SK-N-SH (cell line): ENCODE measurements around the gene ALS2CL. TPM values are rescaled to one million over a fixed set of nuclear protein-coding genes. Genes with fewer than 3 reads are reported as not detected.

Experiments
- CTCF ChIA-PET: fragments of 300-600, 350-600 bp; formaldehyde crosslinking; extraction: SDS; loops from one replicate; lab custom pipeline; 2021; lab: Yijun Ruan, JAX
- POLR2A ChIA-PET: fragments of 350-600 bp; sonication (Branson Sonifier 250); formaldehyde crosslinking; extraction: SDS; loops from one replicate; lab custom pipeline; 2020; ENCODE audit warnings: antibody characterized with exemption, inconsistent platforms; lab: Yijun Ruan, JAX
- DNase-seq: peaks from one replicate; pipeline ENCODE4 v3.0.0; 2012
- H2AFZ ChIP-seq: fragments of 200-600 bp; sonication (generic); 2 replicates; pipeline ENCODE4 v1.8.1; 2016; ENCODE audit warnings: antibody characterized with exemption, mild to moderate bottlenecking, low read depth
- H3F3A ChIP-seq: fragments of 200-600 bp; sonication (generic); replicated peaks from 2 replicates; pipeline ENCODE3; 2016; ENCODE audit warnings: antibody characterized with exemption, mild to moderate bottlenecking; ENCODE audit not compliant: insufficient read depth
- H3K27ac ChIP-seq, 2 experiments: fragments of 200-500 bp in 1 of 2; fragments of 200-600 bp in 1 of 2; sonication (Bioruptor generic) in 1 of 2; sonication (generic), shearing (Covaris generic) in 1 of 2; 2 replicates each; pipeline versions ENCODE4 v1.5.1 to v1.6.1; 2014 to 2016; ENCODE audit warnings: low read depth in 2 of 2, inconsistent platforms in 1 of 2, low read length in 1 of 2, mild to moderate bottlenecking in 1 of 2, mixed read lengths in 1 of 2
- H3K27me3 ChIP-seq: fragments of 200-600 bp; sonication (generic), shearing (Covaris generic); 2 replicates; pipeline ENCODE4 v1.6.1; 2016; ENCODE audit warnings: mixed run types; ENCODE audit not compliant: insufficient read depth
- H3K36me3 ChIP-seq, 2 experiments: fragments of 200-500 bp in 1 of 2; fragments of 200-600 bp in 1 of 2; sonication (Bioruptor generic) in 1 of 2; sonication (generic) in 1 of 2; replicated peaks in 1 of 2; 2 replicates each; pipeline versions ENCODE3 to v1.5.1; 2014 to 2016; ENCODE audit warnings: low read length in 1 of 2, mild to moderate bottlenecking in 1 of 2; ENCODE audit not compliant: insufficient read depth in 2 of 2, control insufficient read depth in 1 of 2
- H3K4me1 ChIP-seq, 2 experiments: fragments of 200-500 bp in 1 of 2; fragments of 200-600 bp in 1 of 2; sonication (Bioruptor generic) in 1 of 2; sonication (generic), shearing (Covaris generic) in 1 of 2; 2 replicates each; pipeline versions ENCODE4 v1.5.1 to v1.6.1; 2014 to 2016; ENCODE audit warnings: low read depth in 1 of 2, low read length in 1 of 2, mixed run types in 1 of 2; ENCODE audit not compliant: insufficient read depth in 2 of 2, control insufficient read depth in 1 of 2
- H3K4me2 ChIP-seq: fragments of 200-600 bp; sonication (generic), shearing (Covaris generic); 2 replicates; pipeline ENCODE4 v1.6.1; 2017; ENCODE audit warnings: mixed run types
- H3K4me3 ChIP-seq, 2 experiments: fragments of 200-500 bp in 1 of 2; fragments of 200-600 bp in 1 of 2; sonication (Bioruptor generic) in 1 of 2; sonication (generic), shearing (Covaris generic) in 1 of 2; 2 replicates each; pipeline versions ENCODE4 v1.5.1 to v1.8.1; 2014 to 2016; ENCODE audit warnings: low read depth in 2 of 2, inconsistent platforms in 1 of 2, low read length in 1 of 2, mild to moderate bottlenecking in 1 of 2, mixed read lengths in 1 of 2, moderate library complexity in 1 of 2
- H3K79me2 ChIP-seq: fragments of 200-600 bp; sonication (generic); 2 replicates; pipeline ENCODE4 v1.8.1; 2017; ENCODE audit warnings: mild to moderate bottlenecking; ENCODE audit not compliant: insufficient read depth
- H3K9ac ChIP-seq: fragments of 200-600 bp; sonication (generic); 2 replicates; pipeline ENCODE4 v1.6.1; 2017; ENCODE audit warnings: mixed run types
- H3K9me2 ChIP-seq: fragments of 200-600 bp; sonication (generic); 2 replicates; pipeline ENCODE4 v1.6.1; 2017; ENCODE audit warnings: mixed run types
- H3K9me3 ChIP-seq: fragments of 200-600 bp; sonication (generic); 2 replicates; pipeline ENCODE4 v1.6.1; 2017; ENCODE audit warnings: mixed run types, mild to moderate bottlenecking, moderate library complexity
- H4K20me1 ChIP-seq: fragments of 200-600 bp; sonication (generic); 2 replicates; pipeline ENCODE4 v1.6.1; 2017; ENCODE audit warnings: mild to moderate bottlenecking, mixed run types; ENCODE audit not compliant: insufficient read depth
- CHD2 ChIP-seq: fragments of 150-350 bp; IDR thresholded peaks from 2 replicates; pipeline ENCODE4 v1.6.1; 2018; ENCODE audit warnings: low read length; ENCODE audit not compliant: partially characterized antibody
- CTCF ChIP-seq: fragments of 200-600 bp; sonication (generic); IDR thresholded peaks from 2 replicates; pipeline ENCODE4 v1.6.1; 2017; ENCODE audit warnings: antibody characterized with exemption, mild to moderate bottlenecking, moderate library complexity
- EP300 ChIP-seq, 2 experiments: IDR thresholded peaks; 2 replicates each; pipeline versions ENCODE4 v1.4.0 to v1.6.1; 2012; ENCODE audit warnings: borderline replicate concordance in 1 of 2, low read depth in 1 of 2, low read length in 1 of 2
- FOSL2 ChIP-seq: IDR thresholded peaks from 2 replicates; pipeline ENCODE4 v1.4.0; 2012; ENCODE audit warnings: low read depth, mild to moderate bottlenecking, moderate library complexity, borderline replicate concordance
- FOXJ3 ChIP-seq: sonication (generic); formaldehyde crosslinking; IDR thresholded peaks from 2 replicates; pipeline ENCODE4 v1.5.1; 2020; ENCODE audit warnings: mild to moderate bottlenecking, missing genetic modification reagents
- FOXM1 ChIP-seq: IDR thresholded peaks from 2 replicates; pipeline ENCODE4 v1.4.0; 2012; ENCODE audit warnings: low read depth, mild to moderate bottlenecking
- JUND ChIP-seq: IDR thresholded peaks from 2 replicates; pipeline ENCODE4 v1.4.0; 2012
- MEF2A ChIP-seq: IDR thresholded peaks from 2 replicates; pipeline ENCODE4 v1.4.0; 2012; ENCODE audit warnings: low read depth, borderline replicate concordance
- MXI1 ChIP-seq: IDR thresholded peaks from 2 replicates; pipeline ENCODE4 v1.6.1; 2012; ENCODE audit warnings: mild to moderate bottlenecking, low read depth, low read length, improper control_type of control experiment
- NFIC ChIP-seq: IDR thresholded peaks from 2 replicates; pipeline ENCODE4 v1.4.0; 2012; ENCODE audit warnings: borderline replicate concordance
- POLR2AphosphoS5 ChIP-seq: IDR thresholded peaks from 2 replicates; pipeline ENCODE4 v1.6.1; 2012; ENCODE audit warnings: low read depth, low read length
- RAD21 ChIP-seq: IDR thresholded peaks from 2 replicates; pipeline ENCODE4 v1.6.1; 2012; ENCODE audit warnings: mild to moderate bottlenecking, low read length
- RCOR1 ChIP-seq: fragments of 150-350 bp; IDR thresholded peaks from 2 replicates; pipeline ENCODE4 v1.6.1; 2017; ENCODE audit warnings: antibody characterized with exemption, low read length
- RXRA ChIP-seq: IDR thresholded peaks from 2 replicates; pipeline ENCODE4 v1.4.0; 2012; ENCODE audit warnings: low read depth, mild to moderate bottlenecking, borderline replicate concordance
- SMC3 ChIP-seq: IDR thresholded peaks from 2 replicates; pipeline ENCODE4 v1.6.1; 2012; ENCODE audit warnings: low read depth, low read length, improper control_type of control experiment
- TAF1 ChIP-seq: IDR thresholded peaks from 2 replicates; pipeline ENCODE4 v1.6.1; 2012; ENCODE audit warnings: low read depth, mild to moderate bottlenecking, low read length, moderate library complexity, borderline replicate concordance
- TEAD4 ChIP-seq: IDR thresholded peaks from 2 replicates; pipeline ENCODE4 v1.4.0; 2012; ENCODE audit warnings: mild to moderate bottlenecking, borderline replicate concordance; ENCODE audit not compliant: insufficient read depth
- USF2 ChIP-seq: fragments of 150-350 bp; IDR thresholded peaks from 2 replicates; pipeline ENCODE4 v1.6.1; 2017; ENCODE audit warnings: antibody characterized with exemption, low read length, low read depth, borderline replicate concordance
- ZBTB33 ChIP-seq: IDR thresholded peaks from 2 replicates; pipeline ENCODE4 v1.4.0; 2012; ENCODE audit warnings: low read depth, borderline replicate concordance
- WGBS: methylation state at CpG from one replicate; pipeline ENCODE4 v1.1.6; 2017; ENCODE audit warnings: low lambda C conversion rate; 5-methylcytosine and 5-hydroxymethylcytosine counted together
- polyA plus RNA-seq, 3 experiments: library from polyadenylated mRNA; depleted of rRNA; stranded (reverse); fragments of >200 nt; gene quantifications; 2 replicates each; pipeline ENCODE4 v1.2.3, GENCODE V29; 2012
- TF ChIP-seq, protein P1 (sequence below): IDR thresholded peaks from 2 replicates; pipeline ENCODE4 v1.4.0; 2012; ENCODE audit warnings: low read depth, borderline replicate concordance
- TF ChIP-seq, protein P2 (sequence below): IDR thresholded peaks from 2 replicates; pipeline ENCODE4 v1.4.0; 2012; ENCODE audit warnings: low read depth

ALS2CL gene
- polyA plus RNA-seq, 1 of the 3 experiments (the other 2 are of a cell fraction) = 0.18 TPM

- no peak for DNase-seq
- TF ChIP-seq, protein P1, sequence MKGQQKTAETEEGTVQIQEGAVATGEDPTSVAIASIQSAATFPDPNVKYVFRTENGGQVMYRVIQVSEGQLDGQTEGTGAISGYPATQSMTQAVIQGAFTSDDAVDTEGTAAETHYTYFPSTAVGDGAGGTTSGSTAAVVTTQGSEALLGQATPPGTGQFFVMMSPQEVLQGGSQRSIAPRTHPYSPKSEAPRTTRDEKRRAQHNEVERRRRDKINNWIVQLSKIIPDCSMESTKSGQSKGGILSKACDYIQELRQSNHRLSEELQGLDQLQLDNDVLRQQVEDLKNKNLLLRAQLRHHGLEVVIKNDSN = no peak
- H3K79me2 ChIP-seq = no peaks in the 10 kb centered on the region
- no peak overlapping the region for H3K27ac ChIP-seq
- no peaks in the 10 kb centered on the region for H4K20me1 ChIP-seq
- no peak overlapping the region for H3K4me2 ChIP-seq
- H3F3A ChIP-seq = no peaks in the 10 kb centered on the region
- no peaks in the 10 kb centered on the region for H3K36me3 ChIP-seq
- H3K9ac ChIP-seq = no peak overlapping the region
- peaks cover 14% of the 10 kb centered on the region for H3K27me3 ChIP-seq
- ChIA-PET POLR2A (no interaction called here), CTCF (interaction anchor here (0.6 to 5.6 kb wide), 23 partner anchors 9 to 555 kb away, joined by 3 to 48 read pairs (median 5); partner anchors contain the start of gene MYL3)
- no peak overlapping the region for H2AFZ ChIP-seq
- peaks cover 0 to 26% of the 10 kb centered on the region in 2 experiments; a peak in 1 of 4 replicates for H3K4me1 ChIP-seq
- H3K9me2 ChIP-seq = no peaks in the 10 kb centered on the region
- 66% methylated on average over 12 of the region's 19 CpGs for WGBS
- no peaks in the 10 kb centered on the region for H3K9me3 ChIP-seq
- H3K4me3 ChIP-seq = no peak overlapping the region
Observed at GRCh38 chr3:46705751-46706552, 12.5 kb upstream of the ALS2CL start.

GRCh38 chr3:46705022-46705530 is 11.6 kb upstream of the ALS2CL start:
- Histone ChIP-seq H2AFZ (no peak overlapping the region), H3K9me3 (no peaks in the 10 kb centered on the region), H3K27me3 (peaks cover 14% of the 10 kb centered on the region), H3F3A (no peaks in the 10 kb centered on the region), H3K4me3 (no peak overlapping the region; a peak in 1 of 4 replicates), H3K9me2 (no peaks in the 10 kb centered on the region), H3K4me2 (no peak overlapping the region), H3K27ac (no peak overlapping the region), H3K79me2 (no peaks in the 10 kb centered on the region), H3K4me1 (peaks cover 0 to 32% of the 10 kb centered on the region in 2 experiments; a peak in 1 of 4 replicates), H3K9ac (no peak overlapping the region), H4K20me1 (no peaks in the 10 kb centered on the region), H3K36me3 (no peaks in the 10 kb centered on the region)
- CTCF ChIA-PET = interaction anchor here (1.0 to 5.6 kb wide), 20 partner anchors 10 to 221 kb away, joined by 3 to 48 read pairs (median 7); partner anchors contain the start of gene MYL3
- POLR2A ChIA-PET = no interaction called here
- DNase-seq = peak; percentile 81
- WGBS = 0% methylated on average over 3 of the region's 4 CpGs
- TF ChIP-seq EP300 (IDR thresholded peaks at IDR 0.05; ENCODE audit: borderline replicate concordance in 1 of 2, low read depth in 1 of 2, low read length in 1 of 2) (no peak), FOXJ3 (CRISPR knock-in tag) (no peak), CHD2 (peak; percentile 47), MEF2A (no peak), MXI1 (no peak), TEAD4 (no peak), TAF1 (no peak), CTCF (peak; percentile 94), USF2 (no peak), FOSL2 (no peak), NFIC (no peak), RCOR1 (0 out of 2 replicates have a peak, but pooled peaks have one; percentile 23), SMC3 (peak; percentile 93), RXRA (no peak), JUND (no peak), FOXM1 (no peak), POLR2AphosphoS5 (no peak), RAD21 (peak; percentile 97), ZBTB33 (no peak)
- TF ChIP-seq, protein P2, sequence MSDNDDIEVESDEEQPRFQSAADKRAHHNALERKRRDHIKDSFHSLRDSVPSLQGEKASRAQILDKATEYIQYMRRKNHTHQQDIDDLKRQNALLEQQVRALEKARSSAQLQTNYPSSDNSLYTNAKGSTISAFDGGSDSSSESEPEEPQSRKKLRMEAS = no peak
